HG03064 (cell line): ENCODE data around the gene RRAGB.
"Not testable (repeated sequence)": the region's sequence is repeated elsewhere in the genome, so short reads cannot be mapped to it uniquely, and the experiment has no call there.

Source experiments
- ATAC-seq: cut with Tn5 transposase; IDR thresholded peaks from one replicate; pipeline ENCODE4 v1.9.1; 2021; ENCODE audit warnings: low read depth; ENCODE audit not compliant: unreplicated experiment

RRAGB gene

GRCh38 chrX:55759478-55759877 is 41.9 kb downstream of the RRAGB start:
- ATAC-seq = no peak

GRCh38 chrX:55767100-55767499 is 49.6 kb downstream of the RRAGB start:
- no peak for ATAC-seq

- not testable (repeated sequence) for ATAC-seq
Measured at GRCh38 chrX:55774419-55774818, 56.9 kb downstream of the RRAGB start.

DNA sequence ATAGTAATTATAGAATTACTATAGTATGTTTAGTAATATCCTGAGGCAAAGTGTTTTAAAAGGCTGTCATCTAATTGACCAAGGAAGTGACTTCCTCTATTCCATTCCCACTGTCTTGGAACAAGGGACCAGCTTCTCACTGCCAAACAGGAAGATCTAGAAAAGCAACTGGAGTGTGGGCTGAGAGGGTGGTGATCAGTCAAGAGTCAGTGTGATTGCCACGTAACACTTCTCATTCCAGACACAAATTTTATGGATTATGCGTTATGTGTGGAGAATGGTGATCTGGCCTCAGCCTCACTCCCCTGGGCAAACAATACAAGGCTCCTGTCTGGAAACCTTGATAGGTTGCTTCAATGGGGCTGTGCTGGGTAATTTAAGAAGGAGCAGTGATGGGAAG is 60.0 kb downstream of the RRAGB start:
- ATAC-seq = no peak

GRCh38 chrX:55778322-55778721 is 60.8 kb downstream of the RRAGB start:
- ATAC-seq = no peak

DNA sequence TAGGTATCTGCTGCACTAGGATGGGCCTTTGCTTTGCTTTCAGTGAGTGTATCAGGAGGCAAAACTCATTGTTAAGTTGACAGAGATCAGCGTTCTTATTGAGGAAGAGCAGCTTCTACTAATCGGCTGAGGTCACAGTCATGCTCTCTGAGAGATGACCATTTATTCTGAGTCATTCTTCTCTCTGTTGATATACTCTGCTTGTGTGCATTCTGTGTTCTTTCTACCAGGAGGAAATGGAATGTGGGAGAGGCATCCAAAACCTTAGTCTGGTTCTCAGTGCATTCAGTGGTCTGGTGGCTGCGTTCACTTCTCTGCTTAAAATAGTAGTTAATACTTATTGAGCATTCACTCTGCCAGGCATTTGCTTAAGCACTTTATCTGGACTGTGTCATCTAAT is 66.2 kb downstream of the RRAGB start:
- ATAC-seq = no peak

DNA sequence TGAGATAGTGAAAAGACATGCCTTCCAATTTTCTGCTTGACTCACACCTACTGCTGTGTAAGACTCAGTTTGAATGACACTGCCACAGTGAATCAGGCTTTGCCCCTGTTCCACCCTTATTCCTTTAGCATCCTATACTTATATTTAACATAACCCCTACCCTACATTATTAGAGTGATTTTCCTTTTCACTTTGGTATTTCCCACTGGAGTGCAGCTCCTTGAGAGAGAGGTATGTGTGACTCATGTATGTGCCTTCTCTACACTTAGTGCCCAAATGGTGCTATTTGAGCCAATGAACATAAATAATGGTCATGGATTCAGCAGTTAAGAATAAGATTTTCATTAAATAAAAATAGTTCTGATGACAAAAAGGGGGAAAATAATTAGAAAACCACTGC is 69.5 kb downstream of the RRAGB start:
- no peak for ATAC-seq

- ATAC-seq = no peak
Measured at GRCh38 chrX:55787727-55788126, 70.2 kb downstream of the RRAGB start.

DNA sequence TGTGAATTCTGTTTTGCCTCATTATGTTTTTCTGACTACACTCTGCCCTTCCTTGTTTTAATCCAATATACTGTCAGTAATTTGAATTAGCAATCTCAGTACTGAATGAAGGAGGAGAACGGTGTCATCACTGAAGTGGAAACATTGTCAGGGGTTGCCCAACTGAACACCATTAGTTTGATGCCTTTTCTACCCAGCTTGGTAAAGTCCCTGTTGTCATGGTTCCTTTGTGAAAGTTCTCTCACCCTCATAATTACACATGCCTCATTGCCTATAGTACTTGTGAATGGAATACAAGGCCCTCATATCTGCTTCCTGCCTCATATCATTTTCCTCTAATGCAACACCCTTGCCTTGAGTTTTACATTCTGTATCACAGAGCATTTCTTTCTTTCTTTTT is 76.9 kb downstream of the RRAGB start:
- peak; percentile 98 for ATAC-seq

DNA sequence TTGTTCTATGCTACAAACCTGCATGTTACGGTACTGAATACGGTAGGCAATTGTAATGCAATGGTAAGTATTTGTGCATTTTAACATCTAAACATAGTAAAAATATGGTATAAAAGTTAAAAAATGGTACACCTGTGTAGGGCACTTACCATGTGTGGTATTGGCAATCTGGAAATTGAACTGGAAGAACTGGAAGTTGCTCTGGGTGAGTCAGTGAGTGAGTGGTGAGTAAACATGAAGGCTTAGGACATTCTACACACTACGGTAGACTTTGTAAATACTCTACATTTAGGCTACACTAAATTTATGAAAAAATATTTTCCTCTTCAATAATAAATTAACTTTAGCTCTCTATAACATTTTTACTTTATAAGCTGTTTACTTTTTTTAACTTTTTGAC is 78.9 kb downstream of the RRAGB start:
- ATAC-seq = no peak

GRCh38 chrX:55801811-55802210 is 84.3 kb downstream of the RRAGB start:
- ATAC-seq = no peak
